A549 treated with CORT108297 at 1 μM for 4 hours (cell line): ENCODE results near the gene SLC41A1. TPM values are rescaled to one million over a fixed set of nuclear protein-coding genes. Genes with fewer than 3 reads are reported as not detected.

Experiments used
- total RNA-seq: library from RNA; stranded (reverse); fragments of 200-300 nt; extraction: Qiagen RNA extraction; gene quantifications from 5 replicates; pipeline ENCODE4 v1.2.3, GENCODE V29; 2022

Gene SLC41A1
- 21.5 to 25.6 TPM (median 23.4 TPM) in 5 replicates for total RNA-seq

GRCh38 chr1:205812878-205813754 lies at the start of gene SLC41A1:
Gene SLC41A1, minus strand, starts transcription at chr1:205813198. Its CDS starts 2,757 bp downstream, at chr1:205810441.

GRCh38 chr1:205849619-205850355 lies 36.8 kb upstream of the SLC41A1 start, which contains the start of gene PM20D1:
Gene PM20D1, minus strand, starts transcription at chr1:205850132. Its CDS starts 60 bp downstream, at chr1:205850072.

GRCh38 chr1:205775015-205775716 lies 37.8 kb downstream of the SLC41A1 start, which contains the start of gene RAB29:
Gene RAB29, minus strand, starts transcription at chr1:205775482. Its CDS starts 526 bp downstream, at chr1:205774956.

GRCh38 chr1:205750138-205751035 lies 62.6 kb downstream of the SLC41A1 start, which contains the start of gene NUCKS1:
Gene NUCKS1, minus strand, starts transcription at chr1:205750182. Its CDS starts 209 bp downstream, at chr1:205749973.

Other genes with a start within 250 kb of the SLC41A1 start
- 6.2 to 6.9 TPM (median 6.5 TPM) in 5 replicates for gene ELK4, start 181.2 kb downstream of the SLC41A1 start, total RNA-seq
- 5.2 to 7.2 TPM (median 6.9 TPM) in 5 replicates for gene SLC45A3, start 132.7 kb downstream of the SLC41A1 start, total RNA-seq
- gene NUCKS1, start 63.0 kb downstream of the SLC41A1 start, total RNA-seq = 91.1 to 165 TPM (median 122 TPM) in 5 replicates
- gene RAB29, start 37.7 kb downstream of the SLC41A1 start, total RNA-seq = 11.6 to 13.2 TPM (median 12.1 TPM) in 5 replicates
- not detected in 5 replicates for gene PM20D1, start 36.9 kb upstream of the SLC41A1 start, total RNA-seq
- gene SLC26A9, start 130.3 kb upstream of the SLC41A1 start, total RNA-seq = 0.05 to 0.09 TPM (median 0.08 TPM) in 5 replicates
- 1.0 to 2.8 TPM (median 1.7 TPM) in 5 replicates for gene RAB7B, start 190.2 kb upstream of the SLC41A1 start, total RNA-seq
- not detected in 5 replicates for gene CTSE, start 210.7 kb upstream of the SLC41A1 start, total RNA-seq
- gene RHEX, start 240.0 kb upstream of the SLC41A1 start, total RNA-seq = not detected in 5 replicates